HUES64 (cell line): ENCODE data around the gene MACF1.

ENCODE experiments used
- H3K27ac ChIP-seq: 2 replicates; pipeline ENCODE4 v1.7.0; 2013; ENCODE audit warnings: low read depth, low read length, inconsistent platforms
- H3K27me3 ChIP-seq: 2 replicates; pipeline ENCODE4 v1.6.1; 2013; ENCODE audit warnings: mild to moderate bottlenecking, low read length; ENCODE audit not compliant: insufficient read depth
- H3K36me3 ChIP-seq: 2 replicates; pipeline ENCODE4 v1.6.1; 2013; ENCODE audit warnings: mild to moderate bottlenecking, low read length; ENCODE audit not compliant: insufficient read depth
- H3K4me1 ChIP-seq: 2 replicates; pipeline ENCODE4 v1.6.1; 2013; ENCODE audit warnings: mild to moderate bottlenecking, low read length, moderate library complexity; ENCODE audit not compliant: insufficient read depth
- H3K4me3 ChIP-seq: 2 replicates; pipeline ENCODE4 v1.5.1; 2013; ENCODE audit warnings: mild to moderate bottlenecking, low read length, moderate library complexity
- H3K9ac ChIP-seq: 2 replicates; pipeline ENCODE4 v1.6.1; 2013; ENCODE audit warnings: mild to moderate bottlenecking, low read depth, low read length
- H3K9me3 ChIP-seq: 2 replicates; pipeline ENCODE4 v1.6.1; 2013; ENCODE audit warnings: low read depth, low read length; ENCODE audit not compliant: insufficient read depth
- WGBS: fragments of 150-250, 120-280 bp; methylation state at CpG from one replicate; pipeline ENCODE4 v1.1.7; 2013; ENCODE audit warnings: missing lambda C conversion rate; 5-methylcytosine and 5-hydroxymethylcytosine counted together

Gene MACF1

GRCh38 chr1:39243302-39243701, 38.8 kb downstream of the MACF1 start:
- Histone ChIP-seq H3K27ac (no peak overlapping the region), H3K4me1 (0 out of 2 replicates have a peak, but pooled peaks cover 4% of the 10 kb centered on the region), H3K4me3 (no peak overlapping the region), H3K9ac (no peak overlapping the region), H3K36me3 (no peaks in the 10 kb centered on the region), H3K9me3 (no peaks in the 10 kb centered on the region), H3K27me3 (no peaks in the 10 kb centered on the region)
- 98% methylated on average over 2 of the region's 2 CpGs for WGBS

- H3K9me3 ChIP-seq = no peaks in the 10 kb centered on the region
- no peak overlapping the region for H3K27ac ChIP-seq
- H3K9ac ChIP-seq = no peak overlapping the region
- H3K4me3 ChIP-seq = no peak overlapping the region
- no CpG with 5 or more reads among the region's 2 CpGs for WGBS
- peaks cover 51% of the 10 kb centered on the region for H3K36me3 ChIP-seq
- H3K27me3 ChIP-seq = no peaks in the 10 kb centered on the region
- H3K4me1 ChIP-seq = 0 out of 2 replicates have a peak, but pooled peaks cover 4% of the 10 kb centered on the region
Observed at GRCh38 chr1:39250460-39251240, 46.2 kb downstream of the MACF1 start.

GRCh38 chr1:39255222-39255621, 50.7 kb downstream of the MACF1 start:
- H3K4me3 ChIP-seq = no peak overlapping the region
- no peak overlapping the region for H3K27ac ChIP-seq
- H3K27me3 ChIP-seq = no peaks in the 10 kb centered on the region
- H3K9ac ChIP-seq = no peak overlapping the region
- no peaks in the 10 kb centered on the region for H3K9me3 ChIP-seq
- H3K4me1 ChIP-seq = no peaks in the 10 kb centered on the region
- 91% methylated on average over 1 of the region's 1 CpG for WGBS
- peaks cover 71% of the 10 kb centered on the region for H3K36me3 ChIP-seq

GRCh38 chr1:39258146-39258924, 53.8 kb downstream of the MACF1 start:
- peaks cover 56% of the 10 kb centered on the region for H3K36me3 ChIP-seq
- 60% methylated on average over 7 of the region's 7 CpGs for WGBS

GRCh38 chr1:39258925-39259244, 54.4 kb downstream of the MACF1 start:
- H3K36me3 ChIP-seq = peaks cover 51% of the 10 kb centered on the region
- no peaks in the 10 kb centered on the region for H3K9me3 ChIP-seq
- no peaks in the 10 kb centered on the region for H3K4me1 ChIP-seq
- no peak overlapping the region for H3K4me3 ChIP-seq
- H3K9ac ChIP-seq = no peak overlapping the region
- no peak overlapping the region for H3K27ac ChIP-seq
- H3K27me3 ChIP-seq = no peaks in the 10 kb centered on the region

More at GRCh38 chr1:39258146-39258924, 53.8 kb downstream of the MACF1 start:
- Histone ChIP-seq H3K27me3 (no peaks in the 10 kb centered on the region), H3K27ac (no peak overlapping the region), H3K4me3 (no peak overlapping the region), H3K4me1 (no peaks in the 10 kb centered on the region), H3K9ac (no peak overlapping the region), H3K9me3 (no peaks in the 10 kb centered on the region)

GRCh38 chr1:39261712-39262221, 57.3 kb downstream of the MACF1 start:
- H3K9me3 ChIP-seq = no peaks in the 10 kb centered on the region
- WGBS = 98% methylated on average over 2 of the region's 2 CpGs
- no peaks in the 10 kb centered on the region for H3K27me3 ChIP-seq
- H3K36me3 ChIP-seq = peaks cover 25% of the 10 kb centered on the region
- H3K4me1 ChIP-seq = peaks cover 15% of the 10 kb centered on the region
- no peak overlapping the region for H3K4me3 ChIP-seq
- no peak overlapping the region for H3K9ac ChIP-seq
- H3K27ac ChIP-seq = no peak overlapping the region

- WGBS = 85% methylated on average over 4 of the region's 4 CpGs
- Histone ChIP-seq H3K36me3 (peaks cover 19% of the 10 kb centered on the region; the same call in 1 of the 2 replicates), H3K4me1 (peaks cover 24% of the 10 kb centered on the region), H3K9ac (no peak overlapping the region), H3K27me3 (no peaks in the 10 kb centered on the region), H3K9me3 (no peaks in the 10 kb centered on the region), H3K27ac (no peak overlapping the region), H3K4me3 (no peak overlapping the region)
Observed at GRCh38 chr1:39262802-39263201, 58.3 kb downstream of the MACF1 start.

GRCh38 chr1:39266269-39266668, 61.8 kb downstream of the MACF1 start:
- WGBS = 45% methylated on average over 1 of the region's 1 CpG
- H3K9me3 ChIP-seq = no peaks in the 10 kb centered on the region
- H3K27ac ChIP-seq = no peak overlapping the region
- no peaks in the 10 kb centered on the region for H3K27me3 ChIP-seq
- no peak overlapping the region for H3K9ac ChIP-seq
- H3K36me3 ChIP-seq = peaks cover 11% of the 10 kb centered on the region; the same call in 1 of the 2 replicates
- H3K4me3 ChIP-seq = no peak overlapping the region
- H3K4me1 ChIP-seq = peaks cover 53% of the 10 kb centered on the region

GRCh38 chr1:39266792-39267191, 62.3 kb downstream of the MACF1 start:
- no peaks in the 10 kb centered on the region for H3K9me3 ChIP-seq
- H3K9ac ChIP-seq = no peak overlapping the region
- no peaks in the 10 kb centered on the region for H3K27me3 ChIP-seq
- H3K4me3 ChIP-seq = no peak overlapping the region
- WGBS = 88% methylated on average over 1 of the region's 1 CpG
- H3K36me3 ChIP-seq = peaks cover 6% of the 10 kb centered on the region; the same call in 1 of the 2 replicates
- H3K4me1 ChIP-seq = peaks cover 53% of the 10 kb centered on the region
- peak overlapping the region; percentile 34 for H3K27ac ChIP-seq

- WGBS = 17% methylated on average over 8 of the region's 8 CpGs
- H3K27ac ChIP-seq = peak overlapping the region; percentile 81
- H3K9me3 ChIP-seq = no peaks in the 10 kb centered on the region
- no peaks in the 10 kb centered on the region for H3K27me3 ChIP-seq
- H3K4me3 ChIP-seq = peak overlapping the region; percentile 45
- H3K9ac ChIP-seq = peak overlapping the region; percentile 70
- peaks cover 53% of the 10 kb centered on the region for H3K4me1 ChIP-seq
- peaks cover 6% of the 10 kb centered on the region; the same call in 1 of the 2 replicates for H3K36me3 ChIP-seq
Observed at GRCh38 chr1:39268112-39268581, 63.7 kb downstream of the MACF1 start.

- H3K9me3 ChIP-seq = no peaks in the 10 kb centered on the region
- H3K4me1 ChIP-seq = peaks cover 53% of the 10 kb centered on the region
- peak overlapping the region; percentile 70; the same call in 1 of the 2 replicates for H3K9ac ChIP-seq
- H3K4me3 ChIP-seq = peak overlapping the region; percentile 45
- peak overlapping the region; percentile 81 for H3K27ac ChIP-seq
- no peaks in the 10 kb centered on the region for H3K27me3 ChIP-seq
- H3K36me3 ChIP-seq = peaks cover 6% of the 10 kb centered on the region; the same call in 1 of the 2 replicates
- 26% methylated on average over 8 of the region's 8 CpGs for WGBS
Observed at GRCh38 chr1:39268906-39269305, 64.4 kb downstream of the MACF1 start.
